ENCODE data around the gene ADGRV1.

ADGRV1 gene

DNA sequence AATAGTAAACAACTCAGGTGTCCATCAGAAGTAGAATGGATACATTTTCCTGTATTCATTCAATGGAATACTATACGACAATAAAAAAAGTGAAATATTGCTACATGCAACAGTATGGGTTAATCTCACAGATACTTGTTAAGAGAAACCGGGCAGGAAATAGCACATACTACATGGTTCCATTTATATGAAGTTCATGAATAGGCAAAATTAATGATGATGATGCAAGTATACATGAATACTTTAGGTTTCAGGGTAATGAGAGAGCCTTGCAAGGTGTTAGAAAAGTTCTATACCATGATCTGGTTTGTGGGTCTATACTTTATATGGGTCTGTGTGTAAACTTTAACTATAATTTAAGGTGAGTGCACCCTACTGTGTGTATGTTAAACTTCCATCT is 390.4 kb downstream of the ADGRV1 start:
- no peak for DNase-seq (ENCODE audit: extremely low spot score)
- POLR2A ChIA-PET = no interaction called here
- TF ChIP-seq, protein P1, sequence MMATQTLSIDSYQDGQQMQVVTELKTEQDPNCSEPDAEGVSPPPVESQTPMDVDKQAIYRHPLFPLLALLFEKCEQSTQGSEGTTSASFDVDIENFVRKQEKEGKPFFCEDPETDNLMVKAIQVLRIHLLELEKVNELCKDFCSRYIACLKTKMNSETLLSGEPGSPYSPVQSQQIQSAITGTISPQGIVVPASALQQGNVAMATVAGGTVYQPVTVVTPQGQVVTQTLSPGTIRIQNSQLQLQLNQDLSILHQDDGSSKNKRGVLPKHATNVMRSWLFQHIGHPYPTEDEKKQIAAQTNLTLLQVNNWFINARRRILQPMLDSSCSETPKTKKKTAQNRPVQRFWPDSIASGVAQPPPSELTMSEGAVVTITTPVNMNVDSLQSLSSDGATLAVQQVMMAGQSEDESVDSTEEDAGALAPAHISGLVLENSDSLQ (IDR thresholded peaks at IDR 0.05) = no peak
- no peak for TF ChIP-seq ARNT (IDR thresholded peaks at IDR 0.05)
- no peak for TF ChIP-seq FOXK2 (IDR thresholded peaks at IDR 0.05)
- no peak for TF ChIP-seq ELF4 (IDR thresholded peaks at IDR 0.05)
- no peak for TF ChIP-seq L3MBTL2 (conservative IDR thresholded peaks at IDR 0.05)
- TF ChIP-seq NFRKB (IDR thresholded peaks at IDR 0.05) = no peak
- TF ChIP-seq SP1 (IDR thresholded peaks at IDR 0.05) = no peak
- no peak for TF ChIP-seq BHLHE40 (IDR thresholded peaks at IDR 0.05; ENCODE audit: borderline replicate concordance)
- CTCF ChIA-PET = no interaction called here

DNA sequence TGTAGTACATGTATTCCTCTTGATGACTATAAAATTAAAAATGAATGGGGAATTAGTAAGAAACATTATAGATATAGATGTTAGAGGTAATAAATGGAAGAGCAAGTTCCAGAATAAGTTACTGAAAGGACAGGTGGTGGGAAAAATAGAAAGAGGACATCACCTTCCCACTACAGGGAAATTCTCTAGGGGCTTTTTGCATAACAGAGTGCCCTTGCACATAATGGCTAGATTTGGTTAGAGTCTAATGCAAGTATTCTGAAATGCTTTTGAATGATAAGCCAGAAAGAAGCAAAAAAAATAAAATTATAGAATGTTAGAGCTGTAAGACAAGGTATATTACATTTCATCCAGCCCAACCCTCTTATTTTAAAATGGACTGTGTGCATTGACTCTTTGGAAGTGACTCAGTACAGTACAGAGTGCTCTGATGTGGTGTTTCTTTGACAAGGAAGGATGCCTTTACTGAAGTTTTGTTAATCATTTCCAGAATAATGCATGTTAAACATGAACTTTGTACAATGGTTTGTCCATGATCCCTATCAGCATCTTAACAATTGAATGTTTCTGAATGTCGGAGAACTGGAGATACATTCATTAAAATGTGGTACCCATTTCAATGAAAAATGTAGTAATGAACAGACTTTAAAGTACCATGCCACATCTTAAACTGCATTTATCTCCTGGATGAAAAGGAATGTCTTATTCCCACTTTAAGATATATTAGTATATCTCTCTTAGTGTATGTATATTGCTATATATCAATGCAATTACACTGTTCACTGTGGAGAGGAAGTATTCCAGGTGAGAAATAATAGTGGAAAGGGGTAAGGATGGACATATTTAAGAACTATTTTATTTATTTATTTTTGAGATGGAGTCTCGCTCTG is 391.1 kb downstream of the ADGRV1 start:
- no peak for DNase-seq (ENCODE audit: extremely low spot score)
- ChIA-PET CTCF (no interaction called here), POLR2A (no interaction called here)
- TF ChIP-seq ELF4 (IDR thresholded peaks at IDR 0.05) = no peak
- TF ChIP-seq SUZ12 (IDR thresholded peaks at IDR 0.05) = no peak
- TF ChIP-seq ZNF384 (IDR thresholded peaks at IDR 0.05) = no peak
- TF ChIP-seq LEF1 (IDR thresholded peaks at IDR 0.05; ENCODE audit: borderline replicate concordance) = no peak
- no peak for TF ChIP-seq FOXM1 (IDR thresholded peaks at IDR 0.05; ENCODE audit: borderline replicate concordance)
- TF ChIP-seq FOXK2 (IDR thresholded peaks at IDR 0.05) = no peak
- TF ChIP-seq, protein P1 (IDR thresholded peaks at IDR 0.05) = no peak
- no peak for TF ChIP-seq ARNT (IDR thresholded peaks at IDR 0.05)
- TF ChIP-seq FOXA1 (IDR thresholded peaks at IDR 0.05) = no peak
- no peak for TF ChIP-seq L3MBTL2 (conservative IDR thresholded peaks at IDR 0.05)
- TF ChIP-seq TARDBP (IDR thresholded peaks at IDR 0.05) = no peak

DNA sequence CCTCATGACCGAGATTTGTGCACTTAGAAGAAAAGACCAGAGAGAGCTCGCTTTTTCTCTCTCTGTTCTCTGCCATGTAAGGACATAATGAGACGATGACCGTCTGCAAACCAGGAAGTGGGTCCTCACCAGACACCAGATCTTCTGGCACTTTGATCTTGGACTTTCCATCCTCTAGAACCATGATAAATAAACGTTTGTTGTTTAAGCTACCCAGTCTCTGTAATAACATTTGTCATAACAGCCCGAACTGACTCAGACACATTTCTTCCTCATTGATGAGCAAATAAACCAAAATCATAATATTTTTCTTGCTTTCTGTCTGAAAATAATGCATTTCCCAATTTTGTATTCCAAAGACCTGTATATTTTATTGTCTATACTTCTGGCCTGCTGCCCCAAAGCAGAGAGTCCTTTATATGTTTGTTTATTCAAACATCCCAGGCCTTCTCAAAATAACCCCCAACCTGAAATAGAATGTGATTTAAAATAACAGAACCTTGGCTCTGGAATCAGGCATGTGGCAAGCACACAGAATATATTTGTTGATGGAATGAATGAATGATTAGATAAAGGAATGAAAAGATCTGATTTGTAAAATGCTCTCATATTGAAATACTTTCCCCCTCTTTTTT is 396.5 kb downstream of the ADGRV1 start:
- ChIA-PET CTCF (no interaction called here), POLR2A (no interaction called here)
- TF ChIP-seq SUZ12 (IDR thresholded peaks at IDR 0.05) = no peak
- TF ChIP-seq FOXA1 (IDR thresholded peaks at IDR 0.05) = no peak
- TF ChIP-seq HDGF (IDR thresholded peaks at IDR 0.05; ENCODE audit: borderline replicate concordance) = no peak
- no peak for TF ChIP-seq NFRKB (IDR thresholded peaks at IDR 0.05)
- TF ChIP-seq SP1 (IDR thresholded peaks at IDR 0.05) = no peak
- TF ChIP-seq LEF1 (IDR thresholded peaks at IDR 0.05; ENCODE audit: borderline replicate concordance) = no peak
- no peak for TF ChIP-seq TARDBP (IDR thresholded peaks at IDR 0.05)
- no peak for TF ChIP-seq ARNT (IDR thresholded peaks at IDR 0.05)
- TF ChIP-seq ELF4 (IDR thresholded peaks at IDR 0.05) = no peak
- TF ChIP-seq FOXM1 (IDR thresholded peaks at IDR 0.05; ENCODE audit: borderline replicate concordance) = no peak
- no peak for TF ChIP-seq L3MBTL2 (conservative IDR thresholded peaks at IDR 0.05)
- no peak for TF ChIP-seq ZNF384 (IDR thresholded peaks at IDR 0.05)
- DNase-seq (ENCODE audit: extremely low spot score) = no peak

DNA sequence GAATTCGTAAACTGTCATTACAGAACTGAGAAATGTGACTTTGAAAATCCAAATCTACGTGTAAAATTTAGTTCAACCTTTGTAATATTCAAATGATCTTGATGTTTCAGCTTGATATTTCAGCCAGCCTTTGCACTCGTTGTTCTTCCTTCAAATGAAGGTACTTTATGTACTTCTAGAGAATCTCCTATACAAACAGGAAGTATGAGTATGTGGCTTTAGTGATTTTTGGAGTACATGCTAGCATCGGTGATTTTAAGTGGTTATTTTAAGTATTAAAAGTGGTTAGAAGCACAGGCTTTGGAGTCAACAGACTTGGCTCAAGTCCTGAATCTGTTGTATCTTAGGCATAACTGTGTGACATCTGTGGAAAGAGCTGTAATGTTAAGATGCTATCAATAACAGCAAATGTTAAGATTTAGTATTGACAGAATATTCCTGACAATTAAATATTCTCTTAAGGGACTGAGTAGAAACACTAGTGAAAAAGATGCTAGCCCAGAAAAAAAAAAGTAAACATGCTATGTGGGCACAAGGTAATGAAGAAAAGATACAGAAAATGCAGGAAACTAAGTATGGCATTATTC is 398.0 kb downstream of the ADGRV1 start:
- DNase-seq (ENCODE audit: extremely low spot score) = no peak
- TF ChIP-seq FOXK2 (IDR thresholded peaks at IDR 0.05) = no peak
- TF ChIP-seq TARDBP (IDR thresholded peaks at IDR 0.05) = no peak
- no peak for TF ChIP-seq L3MBTL2 (conservative IDR thresholded peaks at IDR 0.05)
- no peak for TF ChIP-seq FOXM1 (IDR thresholded peaks at IDR 0.05; ENCODE audit: borderline replicate concordance)
- no peak for TF ChIP-seq FOXA1 (IDR thresholded peaks at IDR 0.05)
- no peak for TF ChIP-seq BHLHE40 (IDR thresholded peaks at IDR 0.05; ENCODE audit: borderline replicate concordance)
- TF ChIP-seq NFRKB (IDR thresholded peaks at IDR 0.05) = no peak
- no peak for TF ChIP-seq SP1 (IDR thresholded peaks at IDR 0.05)
- TF ChIP-seq ARNT (IDR thresholded peaks at IDR 0.05) = no peak
- TF ChIP-seq, protein P1 (IDR thresholded peaks at IDR 0.05) = no peak
- TF ChIP-seq HDGF (IDR thresholded peaks at IDR 0.05; ENCODE audit: borderline replicate concordance) = no peak
- TF ChIP-seq ZNF384 (IDR thresholded peaks at IDR 0.05) = no peak
- TF ChIP-seq ELF4 (IDR thresholded peaks at IDR 0.05) = no peak
- ChIA-PET CTCF (no interaction called here), POLR2A (no interaction called here)

DNA sequence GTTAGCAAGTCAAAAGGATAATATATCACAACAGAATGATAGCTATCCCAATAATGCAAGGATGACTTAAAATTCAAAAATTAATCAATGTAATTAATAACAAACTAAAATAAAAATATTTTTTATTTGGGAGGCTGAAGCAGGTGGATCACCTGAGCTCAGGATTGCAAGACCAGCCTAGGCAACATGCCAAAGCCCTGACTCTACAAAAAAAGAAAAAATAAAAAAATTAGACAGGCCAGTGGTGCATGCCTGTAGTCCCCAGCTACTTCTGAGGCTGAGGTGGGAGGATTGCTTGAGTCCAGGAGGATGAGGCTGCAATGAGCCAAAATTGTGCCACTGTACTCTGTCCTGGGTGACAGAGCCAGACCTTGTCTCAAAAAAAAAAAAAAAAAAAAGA is 399.3 kb downstream of the ADGRV1 start:
- ChIA-PET POLR2A (no interaction called here), CTCF (no interaction called here)
- TF ChIP-seq SUZ12 (IDR thresholded peaks at IDR 0.05) (no peak), CTBP1 (IDR thresholded peaks at IDR 0.05; ENCODE audit: borderline replicate concordance) (no peak), HDGF (IDR thresholded peaks at IDR 0.05; ENCODE audit: borderline replicate concordance) (no peak), BHLHE40 (IDR thresholded peaks at IDR 0.05; ENCODE audit: borderline replicate concordance) (no peak), SP1 (IDR thresholded peaks at IDR 0.05) (no peak), TARDBP (IDR thresholded peaks at IDR 0.05) (no peak), FOXK2 (IDR thresholded peaks at IDR 0.05) (no peak), FOXA1 (IDR thresholded peaks at IDR 0.05) (no peak), NFRKB (IDR thresholded peaks at IDR 0.05) (no peak), ARNT (IDR thresholded peaks at IDR 0.05) (no peak), ZNF384 (IDR thresholded peaks at IDR 0.05) (no peak)
- TF ChIP-seq, protein P1 (IDR thresholded peaks at IDR 0.05) = no peak
- DNase-seq (ENCODE audit: extremely low spot score) = no peak
